ENCODE measurements around the gene PDZD2. TPM values are rescaled to one million over a fixed set of nuclear protein-coding genes. Genes with fewer than 3 reads are reported as not detected.

Gene PDZD2
- total and polyA plus RNA-seq, 2 experiments from 2014 or later, result 8.3 to 16.9 TPM

DNA sequence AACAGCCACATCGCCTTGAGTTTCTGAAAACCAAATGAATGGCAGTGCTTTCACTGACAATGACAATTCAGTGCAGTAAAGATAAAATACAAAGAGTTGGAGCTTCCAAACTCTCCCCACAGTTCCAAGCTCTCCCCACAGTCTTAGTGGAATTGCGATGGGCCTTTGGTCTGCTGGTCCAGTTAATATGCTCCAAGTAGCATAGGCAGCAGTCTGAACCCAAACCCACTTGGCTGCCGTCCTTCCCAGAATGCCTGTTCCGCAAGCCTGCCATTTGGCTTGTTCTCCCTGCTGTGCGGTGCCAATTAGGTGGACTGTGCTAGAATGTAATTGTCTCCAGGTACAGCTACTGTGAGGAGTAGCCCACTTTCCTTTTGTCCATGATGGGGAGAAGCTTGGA lies 285.1 kb downstream of the PDZD2 start (continued):
- TF ChIP-seq ZNF462 (CRISPR knock-in tag; IDR thresholded peaks at IDR 0.05), result no peak

DNA sequence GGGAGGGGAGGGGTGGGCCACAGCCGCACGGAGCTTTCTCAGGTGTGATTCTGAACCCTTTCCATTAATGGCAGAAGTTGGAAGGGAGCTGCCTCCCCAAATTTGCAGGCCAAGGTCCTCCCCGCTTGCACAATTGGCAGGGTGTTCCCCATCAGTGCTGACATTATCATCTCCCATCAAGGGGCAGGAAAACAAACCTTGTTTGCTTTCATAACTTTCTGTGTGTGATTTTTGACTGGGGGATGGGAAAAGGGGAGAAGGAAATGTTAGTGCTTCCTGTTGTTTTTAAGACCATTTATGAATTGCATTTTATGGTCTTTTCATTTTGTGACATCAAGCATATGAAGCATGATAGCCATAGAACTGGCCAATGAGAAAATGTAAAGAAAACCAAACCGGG lies 292.9 kb downstream of the PDZD2 start:
- DNase-seq (ENCODE audit: low spot score) (no peak), ATAC-seq (no peak)
- Histone ChIP-seq H3K4me2 (no peak overlapping the region), H3F3A (replicated peaks; ENCODE audit: low read depth) (no peaks in the 10 kb centered on the region), H3K36me3 (ENCODE audit: insufficient read depth) (no peaks in the 10 kb centered on the region), H3K27me3 (ENCODE audit: insufficient read depth) (no peaks in the 10 kb centered on the region), H3K4me3 (no peak overlapping the region), H3K27ac (ENCODE audit: low read depth) (no peak overlapping the region), H3K4me1 (ENCODE audit: insufficient read depth) (no peaks in the 10 kb centered on the region), H4K20me1 (replicated peaks; ENCODE audit: insufficient read depth) (no peaks in the 10 kb centered on the region), H3K9me2 (ENCODE audit: insufficient read depth) (no peaks in the 10 kb centered on the region), H2AFZ (no peak overlapping the region), H3K79me2 (replicated peaks; ENCODE audit: insufficient read depth) (no peaks in the 10 kb centered on the region; the same call in 1 of the 2 replicates)
- H3K36me3 Mint-ChIP-seq (ENCODE audit: low read depth), result no peaks in the 10 kb centered on the region
- no peak overlapping the region for H3K4me3 Mint-ChIP-seq
- peaks cover 12% of the 10 kb centered on the region for H3K4me1 Mint-ChIP-seq
- no peaks in the 10 kb centered on the region for H3K9me3 Mint-ChIP-seq
- H3K27ac Mint-ChIP-seq, result no peak overlapping the region
- peaks cover 3% of the 10 kb centered on the region for H3K27me3 Mint-ChIP-seq (ENCODE audit: insufficient read depth, low read depth, poor library complexity)
- no peak for TF ChIP-seq CTCF (conservative IDR thresholded peaks at IDR 0.05; ENCODE audit: low read depth in 2 of 2)
- no peak for TF ChIP-seq REST (IDR thresholded peaks at IDR 0.05; ENCODE audit: unreplicated experiment)
- TF ChIP-seq JUNB (IDR thresholded peaks at IDR 0.05; ENCODE audit: unreplicated experiment), result no peak

Data from GM23338 (cell line).